Astrocyte of the cerebellum (primary cell): ENCODE measurements around the gene RPS2.
A peak's percentile ranks its signal among the peaks of the same experiment; 100 is the strongest.

ENCODE experiments used
- DNase-seq: peaks from one replicate; pipeline ENCODE4 v3.0.0-alpha.2; 2011; ENCODE audit warnings: low read depth
- H3K4me3 ChIP-seq: 2 replicates; pipeline ENCODE4 v1.5.1; 2011; ENCODE audit warnings: mild to moderate bottlenecking, low read depth, low read length, moderate library complexity
- CTCF ChIP-seq: IDR thresholded peaks from 2 replicates; pipeline ENCODE4 v1.5.1; 2012; ENCODE audit warnings: low read length, low read depth, moderate library complexity, mild to moderate bottlenecking; ENCODE audit errors: missing control alignments
- in situ Hi-C: cut with HindIII; loops from 2 replicates; pipeline ENCODE4 v1.10.0; 2017; ENCODE audit warnings: low sequenced_read_pairs

Gene RPS2

GRCh38 chr16:2008009-2008526 lies 43.4 kb upstream of the RPS2 start:
- H3K4me3 ChIP-seq, result peak overlapping the region; percentile 64
- TF ChIP-seq CTCF, result no peak
- in situ Hi-C loops, result no loop called here
- DNase-seq, result no peak

GRCh38 chr16:2007081-2007836 lies 42.6 kb upstream of the RPS2 start:
- H3K4me3 ChIP-seq, result peak overlapping the region; percentile 64
- TF ChIP-seq CTCF, result no peak
- in situ Hi-C loops, result no loop called here
- DNase-seq, result no peak

- in situ Hi-C loops, result no loop called here
- DNase-seq, result no peak
- no peak for TF ChIP-seq CTCF
- no peak overlapping the region for H3K4me3 ChIP-seq
Measured at GRCh38 chr16:2006317-2006716, 41.7 kb upstream of the RPS2 start.

GRCh38 chr16:2005646-2006045 lies 41.0 kb upstream of the RPS2 start:
- in situ Hi-C loops, result no loop called here
- TF ChIP-seq CTCF, result no peak
- H3K4me3 ChIP-seq, result no peak overlapping the region
- DNase-seq, result no peak

- TF ChIP-seq CTCF, result no peak
- in situ Hi-C loops, result no loop called here
- DNase-seq, result no peak
- H3K4me3 ChIP-seq, result no peak overlapping the region
Measured at GRCh38 chr16:2004795-2005517, 40.3 kb upstream of the RPS2 start.

- H3K4me3 ChIP-seq, result peak overlapping the region; percentile 19
- peak; percentile 97 for TF ChIP-seq CTCF
- in situ Hi-C loops, result no loop called here
- peak; percentile 43 for DNase-seq
Measured at GRCh38 chr16:2003827-2004641, 39.4 kb upstream of the RPS2 start.
